Muscle of back (tissue), 13 donors: Measurements from ENCODE around the gene EIF5A. TPM values are rescaled to one million over a fixed set of nuclear protein-coding genes. Genes with fewer than 3 reads are reported as not detected.

Experiments
- DNase-seq, 3 donors: peaks; one replicate each; pipeline versions ENCODE4 v3.0.0 to v3.0.0-alpha.2; 2013
- long read RNA-seq, 9 donors: transcript quantifications; one replicate each; lab custom pipeline, GENCODE V29; 2026
- polyA plus RNA-seq, 10 donors: library from polyadenylated mRNA; unstranded; fragments of 120-200 nt; gene quantifications; one replicate each; pipeline ENCODE4 v1.2.1, GENCODE V29; 2013; ENCODE audit not compliant: insufficient read length in 10 of 10

The EIF5A gene
- 100 to 1,000 TPM; 225 to 344 (median 294) TPM for polyA plus RNA-seq
- long read RNA-seq, donor 1, transcript EIF5A-202 (6 exons, 1,511 nt): major isoform, 97 of 114 reads
- long read RNA-seq, donor 1, partial matches to known transcripts: 9 of 114 reads
- long read RNA-seq, donor 1, other reads (novel, unspliced or antisense): 0 of 114 reads
- long read RNA-seq, donor 2, transcript EIF5A-202 (6 exons, 1,511 nt): major isoform, 73 of 82 reads
- long read RNA-seq, donor 2, transcript EIF5A-205 (6 exons, 1,271 nt): minor isoform, 5 of 82 reads
- long read RNA-seq, donor 2, partial matches to known transcripts: 0 of 82 reads
- long read RNA-seq, donor 2, other reads (novel, unspliced or antisense): 0 of 82 reads
- long read RNA-seq, donor 3, partial matches to known transcripts: 0 of 1 reads
- long read RNA-seq, donor 3, other reads (novel, unspliced or antisense): 0 of 1 reads
- long read RNA-seq, donor 4, transcript EIF5A-202 (6 exons, 1,511 nt): major isoform, 92 of 98 reads
- long read RNA-seq, donor 4, partial matches to known transcripts: 0 of 98 reads
- long read RNA-seq, donor 4, other reads (novel, unspliced or antisense): 0 of 98 reads
- long read RNA-seq, donor 5, transcript EIF5A-210 (2 exons, 609 nt): minor isoform, 7 of 192 reads
- long read RNA-seq, donor 5, transcript EIF5A-205 (6 exons, 1,271 nt): minor isoform, 6 of 192 reads
- long read RNA-seq, donor 5, transcript EIF5A-202 (6 exons, 1,511 nt): major isoform, 140 of 192 reads
- long read RNA-seq, donor 5, partial matches to known transcripts: 36 of 192 reads
- long read RNA-seq, donor 5, other reads (novel, unspliced or antisense): 0 of 192 reads
- long read RNA-seq, donor 6, transcript EIF5A-205 (6 exons, 1,271 nt): minor isoform, 12 of 250 reads
- long read RNA-seq, donor 6, transcript EIF5A-210 (2 exons, 609 nt): minor isoform, 5 of 250 reads
- long read RNA-seq, donor 6, transcript EIF5A-202 (6 exons, 1,511 nt): major isoform, 141 of 250 reads
- long read RNA-seq, donor 6, partial matches to known transcripts: 69 of 250 reads
- long read RNA-seq, donor 6, other reads (novel, unspliced or antisense): 20 of 250 reads
- long read RNA-seq, donor 7, transcript EIF5A-202 (6 exons, 1,511 nt): major isoform, 89 of 108 reads
- long read RNA-seq, donor 7, partial matches to known transcripts: 8 of 108 reads
- long read RNA-seq, donor 7, other reads (novel, unspliced or antisense): 0 of 108 reads
- long read RNA-seq, donor 8, transcript EIF5A-202 (6 exons, 1,511 nt): major isoform, 74 of 293 reads
- long read RNA-seq, donor 8, partial matches to known transcripts: 212 of 293 reads
- long read RNA-seq, donor 8, other reads (novel, unspliced or antisense): 0 of 293 reads
- long read RNA-seq, donor 9, transcript EIF5A-202 (6 exons, 1,511 nt): major isoform, 14 of 15 reads
- long read RNA-seq, donor 9, partial matches to known transcripts: 0 of 15 reads
- long read RNA-seq, donor 9, other reads (novel, unspliced or antisense): 0 of 15 reads

DNA sequence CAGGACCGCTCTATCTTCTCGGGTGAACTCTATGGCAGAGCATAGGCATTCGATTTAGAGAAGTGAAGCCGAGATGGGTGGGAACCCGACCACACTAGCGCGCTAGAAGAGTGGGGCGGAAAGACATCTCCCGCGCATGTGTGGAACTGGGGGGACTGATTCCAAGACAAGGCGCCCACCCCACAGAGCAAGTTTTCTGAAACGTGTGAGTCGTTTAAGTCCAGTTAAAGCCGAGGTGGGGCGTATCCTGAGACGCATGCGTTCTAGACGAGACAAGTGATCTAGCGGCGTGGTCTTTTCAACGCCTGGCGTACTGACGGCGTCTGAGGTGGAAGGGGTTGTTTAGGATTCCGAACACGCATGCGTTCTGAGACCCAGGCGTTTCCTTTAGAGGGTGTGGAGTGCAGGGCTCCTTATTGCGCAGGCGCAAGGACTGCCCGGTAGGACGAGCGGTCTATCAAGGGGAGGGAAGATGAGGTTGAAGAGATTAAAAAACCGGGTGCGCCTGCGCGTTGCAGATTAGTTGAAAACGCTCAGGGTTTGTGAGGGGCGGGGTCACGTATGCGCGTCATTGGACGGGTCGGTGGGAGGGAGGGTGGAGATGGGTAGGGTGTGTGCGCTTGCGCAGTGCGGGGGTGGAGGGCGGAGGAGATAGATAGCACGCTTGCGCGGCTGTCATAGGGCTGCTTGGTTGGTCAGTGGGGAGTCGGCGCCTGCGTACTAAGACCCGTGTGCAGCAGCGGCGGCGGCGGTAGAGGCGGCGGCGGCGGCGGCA is at the start of gene EIF5A:
Gene EIF5A (plus strand): TSS at position 718 of the 775 bp plus-strand sequence. CDS start 2,008 bp downstream, outside the sequence.
- peak; percentile 100 for DNase-seq

DNA sequence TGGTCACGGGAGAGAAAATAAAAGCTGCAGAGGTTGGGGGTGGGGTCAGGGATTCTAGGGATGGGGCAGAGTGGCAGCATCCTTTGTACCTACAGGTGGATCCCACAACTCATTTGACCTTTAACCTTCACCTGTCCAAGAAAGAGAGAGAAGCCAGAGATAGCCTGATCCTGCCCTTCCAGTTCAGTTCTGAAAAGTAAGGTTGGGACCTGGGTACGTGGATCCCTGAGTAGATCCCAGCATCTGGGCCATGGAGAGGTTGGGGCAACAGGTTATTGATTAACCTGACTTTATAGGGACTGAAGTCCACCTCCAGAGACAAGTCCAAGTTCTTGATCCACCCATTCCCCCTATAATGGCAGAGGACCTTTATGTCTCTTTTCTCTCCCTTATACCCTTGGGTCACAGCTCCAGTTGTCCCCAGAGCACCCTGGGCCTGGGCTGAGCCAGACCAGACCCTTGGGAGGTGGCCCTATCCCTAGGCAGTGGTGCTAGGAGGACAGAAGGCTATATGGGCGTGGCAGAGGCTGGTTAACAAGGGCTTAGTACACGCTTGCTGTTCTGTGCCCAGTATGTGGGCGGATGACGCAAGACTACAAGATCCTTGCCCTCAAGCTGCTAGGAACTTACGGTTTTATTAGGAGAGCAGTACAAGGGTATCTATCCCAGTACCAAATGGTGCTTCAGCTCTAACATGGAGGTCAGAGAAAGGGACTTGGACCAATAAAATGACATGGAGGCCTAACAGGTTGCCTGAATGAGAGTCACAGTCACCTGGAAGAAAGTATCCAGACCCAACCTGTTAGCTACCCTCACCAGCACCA is 48.5 kb upstream of the EIF5A start:
- no peak for DNase-seq

DNA sequence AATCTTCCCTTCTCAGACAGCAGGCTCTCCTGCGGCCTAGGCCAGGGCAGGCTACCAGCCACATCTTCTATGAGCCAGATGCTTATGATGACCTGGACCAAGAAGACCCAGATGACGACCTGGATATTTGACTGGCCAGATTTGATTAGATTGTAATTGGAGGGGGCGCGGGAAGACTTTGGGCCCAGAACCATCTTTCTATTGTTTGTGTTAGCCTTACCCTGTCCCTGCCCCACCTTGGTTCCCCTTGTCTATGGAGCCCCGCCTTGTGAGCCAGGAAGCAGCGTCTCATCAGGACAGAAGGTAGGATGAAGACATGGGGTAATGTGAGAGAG is 47.9 kb upstream of the EIF5A start:
- DNase-seq: no peak

DNA sequence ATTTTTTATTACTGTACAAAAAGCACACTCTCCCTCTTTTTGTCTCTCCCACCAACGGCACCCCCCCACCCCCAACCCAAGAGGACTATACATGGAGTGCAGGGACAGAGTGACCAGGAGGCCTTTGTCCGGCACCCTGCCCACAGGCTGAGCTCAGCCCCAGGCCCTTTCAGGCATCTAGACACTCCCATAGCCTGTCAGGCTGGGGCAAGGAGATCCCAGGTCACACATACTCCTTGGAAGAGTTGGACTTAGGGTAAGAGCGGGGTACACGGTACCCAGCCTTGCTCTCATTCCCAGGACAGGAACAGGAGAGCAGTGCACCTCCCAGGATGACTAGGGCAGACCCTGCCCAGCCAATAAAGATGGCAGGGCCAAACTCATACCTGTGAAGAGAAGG is 47.3 kb upstream of the EIF5A start:
- DNase-seq: no peak

DNA sequence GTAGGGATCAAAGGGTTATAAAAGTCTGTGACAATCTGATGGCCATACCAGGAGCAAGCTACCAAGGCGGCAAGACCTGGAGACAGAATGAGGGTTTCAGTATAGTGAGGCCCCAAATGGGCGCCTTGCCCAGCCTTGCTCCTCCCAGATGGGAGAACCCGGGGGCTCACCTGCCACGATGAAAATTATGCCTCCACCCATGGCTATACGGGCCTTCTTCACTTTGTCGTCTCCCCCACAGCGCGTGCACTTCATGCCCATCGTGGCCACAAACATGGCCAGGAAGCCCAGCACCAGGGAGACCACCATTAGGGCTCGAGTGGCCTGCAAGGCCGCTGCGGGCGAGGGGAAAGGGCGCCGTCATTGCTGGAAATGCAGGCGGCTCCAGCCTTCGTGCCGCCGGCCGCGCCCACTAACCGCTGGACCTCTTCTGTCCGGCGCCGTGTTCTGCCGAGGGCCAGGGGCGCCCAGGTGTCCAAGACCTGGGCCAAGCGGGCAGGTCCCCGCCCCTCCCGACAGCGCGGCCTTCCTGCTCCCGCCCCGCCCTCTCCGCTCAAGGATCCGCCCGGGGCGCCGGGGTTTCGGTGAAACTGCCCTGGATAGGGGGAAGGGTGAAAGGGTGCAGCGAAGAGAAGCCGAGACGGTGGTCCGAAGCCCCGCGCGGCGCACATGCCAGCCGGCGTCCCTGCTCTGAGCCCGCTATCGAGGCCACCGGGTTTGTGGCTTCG is 46.6 kb upstream of the EIF5A start:
- DNase-seq: peak in 1 of 3 donors; percentile 59

DNA sequence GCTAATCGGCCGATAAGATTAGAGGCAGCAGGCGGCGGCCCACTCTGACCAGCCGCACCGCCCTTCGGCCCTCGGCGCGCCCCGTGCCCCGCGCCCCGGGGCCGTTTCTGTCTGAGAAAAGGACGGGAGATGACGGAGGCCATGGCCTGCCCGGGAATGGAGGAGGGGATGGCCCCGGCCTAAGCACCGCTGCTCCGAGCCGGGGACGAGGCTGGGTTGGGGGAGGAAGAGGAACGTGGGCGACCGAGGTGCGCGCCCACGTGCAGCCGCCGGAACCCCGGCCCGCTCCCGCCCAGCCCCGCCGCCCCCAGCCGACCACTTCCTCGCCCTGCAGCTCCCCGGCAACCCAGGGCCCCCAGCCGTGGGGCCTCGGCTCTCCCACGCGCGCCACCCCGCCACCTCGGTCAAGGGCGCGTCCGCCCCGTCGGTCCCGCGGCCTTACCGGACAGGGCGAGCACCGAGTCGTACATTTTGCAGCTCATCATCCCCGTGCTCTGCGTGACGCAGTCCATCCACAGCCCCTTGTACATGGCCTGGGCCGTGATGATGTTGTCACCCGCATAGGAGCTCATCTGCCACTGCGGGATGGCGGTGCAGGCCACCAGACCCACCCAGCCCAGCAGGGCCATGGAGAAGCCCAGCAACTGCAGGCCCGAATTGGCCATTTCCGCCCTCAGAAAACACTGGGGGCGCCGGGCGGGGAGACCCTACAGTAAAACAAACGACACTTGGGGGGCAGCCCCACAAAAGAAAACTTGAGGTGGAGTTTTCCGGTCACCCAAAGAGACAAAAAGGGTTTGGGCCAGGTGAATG is 45.8 kb upstream of the EIF5A start:
- peak in 1 of 3 donors; percentile 31 for DNase-seq

DNA sequence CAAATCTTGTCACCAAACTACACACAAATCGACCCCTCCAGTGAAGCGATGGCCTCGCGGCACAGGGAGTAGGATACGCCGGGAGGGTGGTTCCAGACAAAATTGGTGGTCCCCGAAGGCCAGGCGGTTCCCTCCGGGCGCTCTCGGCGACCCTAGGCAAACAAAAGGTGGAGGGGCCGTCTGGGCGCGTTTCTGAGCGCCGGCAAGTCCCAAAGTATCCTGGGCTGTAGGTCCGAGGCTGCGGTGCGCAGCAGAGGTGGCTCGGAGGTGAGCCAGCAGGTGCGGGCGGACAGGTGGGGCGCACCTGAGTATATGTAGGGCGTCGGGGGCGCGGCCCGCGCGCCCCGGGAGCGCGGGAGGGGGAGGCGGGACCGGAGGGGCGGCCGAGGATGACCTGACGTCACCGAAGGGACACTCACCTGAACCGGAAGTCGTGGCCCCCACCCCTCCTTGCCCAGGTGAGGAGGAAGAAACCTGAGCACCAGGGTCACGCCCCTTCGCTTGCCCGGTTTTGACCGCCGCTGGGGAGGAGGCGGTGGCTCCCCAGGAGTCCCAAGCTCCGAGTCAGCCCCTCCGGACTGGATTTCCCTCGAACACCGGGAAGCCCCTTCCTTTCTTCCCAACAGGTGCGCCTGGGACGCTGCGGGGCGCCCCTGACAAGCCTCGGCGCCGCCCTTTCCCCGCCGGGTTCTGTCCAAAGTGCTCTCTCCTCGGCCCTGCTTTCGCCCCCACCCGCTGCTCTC is 45.1 kb upstream of the EIF5A start, which contains the start of gene CLDN7:
Gene CLDN7 (minus strand): TSS at position 287 of the 743 bp plus-strand sequence. CDS start 435 bp downstream, outside the sequence.
- DNase-seq: no peak

DNA sequence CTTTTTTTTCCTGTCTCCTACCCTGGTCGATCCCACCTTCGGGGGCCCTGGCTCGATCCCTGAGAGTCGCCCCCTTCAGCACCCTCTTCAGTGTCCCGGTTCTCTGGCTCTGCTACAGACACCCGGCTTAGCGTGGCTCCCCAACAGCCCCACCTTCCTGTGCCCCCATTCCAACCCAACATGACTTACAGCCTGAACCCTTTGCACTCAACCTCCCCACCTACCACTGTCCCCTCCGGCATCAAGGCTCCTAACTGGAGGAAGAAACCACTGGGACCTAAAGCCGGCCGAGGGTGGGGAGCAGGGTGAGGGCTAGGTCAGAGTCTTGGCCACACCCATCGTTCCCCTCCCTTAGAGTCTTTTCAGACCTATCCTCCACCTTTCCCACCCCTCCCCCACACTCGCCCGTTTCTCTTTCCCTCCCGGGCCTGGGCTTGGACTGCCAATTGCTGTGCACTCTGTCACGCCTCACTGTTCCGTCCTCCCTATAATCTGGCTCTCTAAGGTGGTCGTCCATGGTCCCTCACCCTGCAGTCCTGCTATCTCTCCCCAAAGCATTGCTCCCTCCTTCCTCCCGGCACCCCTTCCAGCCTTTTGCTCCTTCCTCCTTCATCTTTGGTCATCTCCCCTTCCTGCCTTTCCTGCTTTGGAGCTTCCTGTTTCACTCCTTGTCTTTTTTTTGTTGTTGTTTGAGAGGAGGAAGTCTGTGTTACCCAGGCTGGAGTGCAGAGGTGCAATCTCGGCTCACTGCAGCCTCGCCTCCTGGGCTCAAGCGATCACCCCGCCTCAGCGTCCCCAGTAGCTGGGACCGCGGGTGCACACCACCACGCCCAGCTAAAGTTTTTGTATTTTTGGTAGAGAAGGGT is 44.3 kb upstream of the EIF5A start:
- peak in 1 of 3 donors; percentile 26 for DNase-seq

DNA sequence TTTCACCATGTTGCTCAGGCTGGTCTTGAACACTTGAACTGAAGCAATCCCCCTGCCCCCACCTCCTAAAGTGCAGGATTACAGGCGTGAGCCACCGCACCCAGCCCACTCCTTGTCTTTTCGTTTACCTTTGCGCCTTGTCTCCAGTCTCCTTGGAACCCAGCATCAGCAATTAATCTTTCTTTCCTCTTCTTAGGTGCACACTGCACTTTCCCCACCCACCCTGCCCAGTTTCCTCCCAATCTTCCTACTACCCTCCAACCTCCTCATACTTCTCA is 43.7 kb upstream of the EIF5A start:
- DNase-seq: no peak

DNA sequence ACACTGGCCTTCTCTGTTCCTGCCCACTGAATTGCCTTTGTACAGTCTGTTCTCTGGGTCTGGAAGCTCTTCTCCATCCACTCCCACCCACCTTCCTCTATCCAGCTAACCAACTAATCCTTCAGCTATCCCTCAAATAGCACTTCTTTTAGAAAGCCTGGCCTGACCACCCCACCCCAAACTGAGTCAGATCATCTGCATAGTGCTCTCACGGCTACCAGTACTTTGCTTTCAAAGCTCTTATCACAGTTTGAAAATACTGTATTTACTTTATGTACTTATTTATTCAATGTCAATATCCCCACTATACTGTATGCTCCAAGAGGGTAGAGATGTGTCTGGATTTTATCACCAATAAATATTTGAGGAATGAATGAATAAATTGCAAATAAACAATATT is 40.6 kb upstream of the EIF5A start:
- no peak for DNase-seq

DNA sequence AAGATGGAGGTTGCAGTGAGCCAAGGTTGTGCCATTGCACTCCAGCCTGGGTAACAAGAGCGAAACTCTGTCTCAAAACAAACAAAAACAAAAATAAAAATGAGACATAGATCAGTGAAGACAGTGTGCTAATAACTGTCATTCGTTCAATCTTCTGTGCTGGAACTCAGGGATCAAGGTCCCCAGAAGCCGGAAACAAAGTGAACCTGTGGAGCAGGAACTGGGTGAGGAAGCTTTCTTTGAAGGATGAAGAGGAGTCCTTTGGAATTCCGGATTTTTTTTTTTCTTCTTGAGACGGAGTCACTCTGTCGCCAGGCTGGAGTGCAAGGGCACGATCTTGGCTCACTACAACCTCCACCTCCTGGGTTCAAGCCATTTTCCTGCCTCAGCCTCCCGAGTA is 28.0 kb upstream of the EIF5A start:
- no peak for DNase-seq

DNA sequence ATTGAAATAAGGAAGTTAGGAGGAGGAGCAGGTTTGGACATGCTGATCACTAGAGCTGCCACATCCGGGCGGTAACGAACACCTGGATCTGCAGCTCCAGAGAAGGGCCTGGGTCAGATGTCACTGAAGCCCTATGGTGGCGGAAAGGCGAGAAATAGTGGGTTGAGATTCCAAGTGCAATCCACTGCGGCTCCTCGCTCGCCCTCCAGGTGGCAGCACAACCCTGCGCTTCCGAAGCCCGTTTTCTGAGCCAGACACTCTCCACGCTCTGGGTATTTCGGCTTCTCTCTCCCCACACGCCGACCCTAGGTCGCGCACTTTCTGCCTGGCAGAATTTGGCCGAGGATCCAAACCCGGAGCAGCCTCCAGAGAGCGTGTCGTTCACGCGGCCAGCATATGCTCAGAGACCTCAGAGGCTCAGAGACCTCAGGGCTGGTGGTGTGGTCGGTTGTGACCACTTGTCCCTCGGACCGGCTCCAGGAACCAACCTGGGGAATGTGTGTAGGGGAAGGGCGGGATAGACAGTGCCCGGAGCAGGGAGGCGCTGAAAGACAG is 26.8 kb upstream of the EIF5A start:
- DNase-seq: peak; percentile 74 to 93 (median 88)

DNA sequence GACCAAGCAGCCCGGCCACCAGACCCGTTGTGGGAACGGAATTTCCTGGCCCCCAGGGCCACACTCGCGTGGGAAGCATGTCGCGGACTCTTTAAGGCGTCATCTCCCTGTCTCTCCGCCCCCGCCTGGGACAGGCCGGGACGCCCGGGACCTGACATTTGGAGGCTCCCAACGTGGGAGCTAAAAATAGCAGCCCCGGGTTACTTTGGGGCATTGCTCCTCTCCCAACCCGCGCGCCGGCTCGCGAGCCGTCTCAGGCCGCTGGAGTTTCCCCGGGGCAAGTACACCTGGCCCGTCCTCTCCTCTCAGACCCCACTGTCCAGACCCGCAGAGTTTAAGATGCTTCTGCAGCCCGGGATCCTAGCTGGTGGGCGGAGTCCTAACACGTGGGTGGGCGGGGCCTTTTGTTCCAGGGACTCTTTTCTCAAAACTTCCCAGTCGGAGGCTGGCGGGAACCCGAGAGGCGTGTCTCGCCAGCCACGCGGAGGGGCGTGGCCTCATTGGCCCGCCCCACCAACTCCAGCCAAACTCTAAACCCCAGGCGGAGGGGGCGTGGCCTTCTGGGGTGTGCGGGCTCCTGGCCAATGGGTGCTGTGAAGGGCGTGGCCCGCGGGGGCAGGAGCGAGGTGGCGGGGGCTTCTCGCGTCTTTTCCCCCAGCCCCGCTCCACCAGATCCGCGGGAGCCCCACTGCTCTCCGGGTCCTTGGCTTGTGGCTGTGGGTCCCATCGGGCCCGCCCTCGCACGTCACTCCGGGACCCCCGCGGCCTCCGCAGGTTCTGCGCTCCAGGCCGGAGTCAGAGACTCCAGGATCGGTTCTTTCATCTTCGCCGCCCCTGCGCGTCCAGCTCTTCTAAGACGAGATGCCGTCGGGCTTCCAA is 26.1 kb upstream of the EIF5A start, which contains the start of gene SLC2A4:
Gene SLC2A4 (plus strand): TSS at position 645 of the 879 bp plus-strand sequence. CDS start 217 bp downstream, at position 862.
- DNase-seq: peak; percentile 91 to 94 (median 92)

DNA sequence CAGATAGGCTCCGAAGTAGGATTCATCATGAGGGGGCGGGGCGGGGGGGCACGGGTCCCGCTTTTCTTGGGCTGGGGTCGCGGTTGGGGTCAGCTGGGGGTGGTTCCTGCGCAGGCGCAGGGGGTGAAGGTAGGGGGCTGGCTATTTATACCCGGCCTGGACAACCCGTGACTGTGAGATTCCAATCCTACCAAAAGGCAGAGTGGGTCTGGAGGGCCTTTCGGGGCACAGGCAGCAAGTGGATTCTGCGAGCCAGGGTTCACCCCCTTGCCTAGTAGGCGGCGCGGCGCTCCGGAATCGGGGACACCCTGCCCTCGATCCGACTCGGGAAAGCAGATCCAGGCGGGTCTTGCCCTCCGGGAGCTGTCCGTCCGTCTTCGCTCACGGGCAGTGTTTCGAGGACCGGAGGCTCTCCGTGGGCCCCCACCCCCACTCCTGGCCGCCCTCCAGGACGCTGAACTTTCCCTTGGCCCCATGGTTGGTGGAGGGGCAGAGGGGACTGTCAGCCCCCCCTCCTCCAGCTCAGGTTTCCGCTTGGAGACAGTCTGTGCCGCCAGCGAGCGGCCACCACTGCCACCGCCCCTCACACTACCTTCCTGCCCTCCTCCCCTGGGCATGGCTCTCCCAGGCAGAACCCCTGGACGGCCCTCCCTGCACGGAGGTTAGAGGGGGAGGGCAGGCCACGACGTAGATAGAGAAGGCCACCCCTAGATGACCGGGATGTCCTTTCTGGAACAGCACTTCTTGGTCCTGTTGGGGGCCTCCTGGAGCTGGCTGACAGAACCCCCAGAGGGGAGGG is 25.3 kb upstream of the EIF5A start:
- peak in 2 of 3 donors; percentile 40 to 53 for DNase-seq
